GM19452 (cell line): ENCODE data around the gene GOLGA6L25.
"Not testable (repeated sequence)": the region's sequence is repeated elsewhere in the genome, so short reads cannot be mapped to it uniquely, and the experiment has no call there.

Experiments used
- ATAC-seq: cut with Tn5 transposase; IDR thresholded peaks from one replicate; pipeline ENCODE4 v1.9.1; 2021; ENCODE audit not compliant: unreplicated experiment

Gene GOLGA6L25

GRCh38 chr15:28553268-28553667 lies at the start of gene GOLGA6L25:
TSS of gene GOLGA6L25 (plus strand) at chr15:28553568. CDS start at chr15:28553629, 61 bp downstream.
- ATAC-seq, result not testable (repeated sequence)

GRCh38 chr15:28508217-28508889 lies 45.0 kb upstream of the GOLGA6L25 start:
- not testable (repeated sequence) for ATAC-seq

- ATAC-seq, result not testable (repeated sequence)
Measured at GRCh38 chr15:28514128-28514527, 39.2 kb upstream of the GOLGA6L25 start.

- not testable (repeated sequence) for ATAC-seq
Measured at GRCh38 chr15:28515208-28515607, 38.2 kb upstream of the GOLGA6L25 start.

GRCh38 chr15:28532954-28533353 lies 20.4 kb upstream of the GOLGA6L25 start, which contains the start of gene GOLGA8G:
TSS of gene GOLGA8G (minus strand) at chr15:28532971. CDS start at chr15:28532909, 62 bp downstream.
- not testable (repeated sequence) for ATAC-seq

- ATAC-seq, result not testable (repeated sequence)
Measured at GRCh38 chr15:28573351-28573750, 20.0 kb downstream of the GOLGA6L25 start.

- not testable (repeated sequence) for ATAC-seq
Measured at GRCh38 chr15:28588977-28589606, 35.7 kb downstream of the GOLGA6L25 start.

GRCh38 chr15:28589769-28590168 lies 36.4 kb downstream of the GOLGA6L25 start:
- not testable (repeated sequence) for ATAC-seq

GRCh38 chr15:28592395-28592794 lies 39.0 kb downstream of the GOLGA6L25 start:
- not testable (repeated sequence) for ATAC-seq

- not testable (repeated sequence) for ATAC-seq
Measured at GRCh38 chr15:28593424-28594129, 40.2 kb downstream of the GOLGA6L25 start.

- not testable (repeated sequence) for ATAC-seq
Measured at GRCh38 chr15:28597471-28597870, 44.1 kb downstream of the GOLGA6L25 start.

GRCh38 chr15:28598209-28598608 lies 44.8 kb downstream of the GOLGA6L25 start:
- ATAC-seq, result not testable (repeated sequence)

- ATAC-seq, result not testable (repeated sequence)
Measured at GRCh38 chr15:28602152-28602551, 48.8 kb downstream of the GOLGA6L25 start.
